Measurements from ENCODE around the gene PRODH2. TPM values are rescaled to one million over a fixed set of nuclear protein-coding genes. Genes with fewer than 3 reads are reported as not detected.

PRODH2 gene
- polyA plus RNA-seq, 1 experiment: not detected

DNA sequence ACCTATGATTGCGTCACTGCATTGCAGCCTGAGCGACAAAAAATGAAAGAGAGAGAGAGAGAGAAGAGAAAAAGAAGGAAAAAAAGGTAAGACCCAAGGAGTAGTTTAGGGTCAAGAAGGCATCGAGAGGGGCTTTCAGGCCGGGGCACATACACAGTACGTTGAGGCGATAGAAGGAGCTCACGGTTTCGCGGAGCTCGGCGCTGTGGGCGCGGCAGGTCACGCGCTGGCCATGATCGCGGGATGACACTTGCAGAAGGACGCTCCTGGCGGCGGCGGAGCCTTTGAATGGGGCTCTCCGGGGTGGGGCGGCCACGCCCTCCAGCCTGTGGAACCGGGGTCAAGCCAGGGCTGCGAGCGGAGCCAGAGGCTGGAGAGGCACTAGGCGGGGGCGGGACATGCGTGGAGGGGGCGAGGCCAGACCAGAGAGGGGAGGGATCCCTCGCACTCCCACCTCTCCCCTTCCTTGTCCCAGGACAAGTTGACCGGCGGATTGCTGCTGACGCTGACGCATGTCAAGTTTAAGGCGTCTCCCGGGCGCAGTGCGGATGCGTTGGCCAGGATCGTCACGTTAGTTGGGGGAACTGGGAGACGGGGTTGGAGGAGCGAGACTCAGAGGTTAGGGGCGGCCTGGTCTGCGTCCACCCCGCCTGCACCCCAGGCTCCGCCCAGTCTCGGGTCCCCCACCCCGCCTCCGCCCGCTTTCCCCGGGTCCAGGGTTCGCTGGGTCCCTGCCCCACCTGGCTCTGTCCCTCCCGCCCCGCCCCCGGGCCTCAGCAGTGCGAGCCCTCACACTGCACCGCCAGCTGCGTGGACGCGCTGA lies 32.8 kb upstream of the PRODH2 start:
- no peak for DNase-seq (ENCODE audit: low read depth)
- ChIA-PET POLR2A (no interaction called here), CTCF (interaction anchor here (1.2 kb wide), 1 partner anchor 34 kb away, joined by 3 read pairs; no protein-coding TSS in a partner anchor)
- peaks cover 19% of the 10 kb centered on the region for H3K27me3 ChIP-seq (ENCODE audit: control insufficient read depth, insufficient read depth, low read length)
- TF ChIP-seq, protein P1, sequence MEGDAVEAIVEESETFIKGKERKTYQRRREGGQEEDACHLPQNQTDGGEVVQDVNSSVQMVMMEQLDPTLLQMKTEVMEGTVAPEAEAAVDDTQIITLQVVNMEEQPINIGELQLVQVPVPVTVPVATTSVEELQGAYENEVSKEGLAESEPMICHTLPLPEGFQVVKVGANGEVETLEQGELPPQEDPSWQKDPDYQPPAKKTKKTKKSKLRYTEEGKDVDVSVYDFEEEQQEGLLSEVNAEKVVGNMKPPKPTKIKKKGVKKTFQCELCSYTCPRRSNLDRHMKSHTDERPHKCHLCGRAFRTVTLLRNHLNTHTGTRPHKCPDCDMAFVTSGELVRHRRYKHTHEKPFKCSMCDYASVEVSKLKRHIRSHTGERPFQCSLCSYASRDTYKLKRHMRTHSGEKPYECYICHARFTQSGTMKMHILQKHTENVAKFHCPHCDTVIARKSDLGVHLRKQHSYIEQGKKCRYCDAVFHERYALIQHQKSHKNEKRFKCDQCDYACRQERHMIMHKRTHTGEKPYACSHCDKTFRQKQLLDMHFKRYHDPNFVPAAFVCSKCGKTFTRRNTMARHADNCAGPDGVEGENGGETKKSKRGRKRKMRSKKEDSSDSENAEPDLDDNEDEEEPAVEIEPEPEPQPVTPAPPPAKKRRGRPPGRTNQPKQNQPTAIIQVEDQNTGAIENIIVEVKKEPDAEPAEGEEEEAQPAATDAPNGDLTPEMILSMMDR (IDR thresholded peaks at IDR 0.05; ENCODE audit: insufficient read depth, low read depth, low read length): no peak
- peak overlapping the region; percentile 21 for H3K4me3 ChIP-seq (ENCODE audit: low read depth, low read length)
- H3K36me3 ChIP-seq (ENCODE audit: control insufficient read depth, insufficient read depth, low read length): no peaks in the 10 kb centered on the region

DNA sequence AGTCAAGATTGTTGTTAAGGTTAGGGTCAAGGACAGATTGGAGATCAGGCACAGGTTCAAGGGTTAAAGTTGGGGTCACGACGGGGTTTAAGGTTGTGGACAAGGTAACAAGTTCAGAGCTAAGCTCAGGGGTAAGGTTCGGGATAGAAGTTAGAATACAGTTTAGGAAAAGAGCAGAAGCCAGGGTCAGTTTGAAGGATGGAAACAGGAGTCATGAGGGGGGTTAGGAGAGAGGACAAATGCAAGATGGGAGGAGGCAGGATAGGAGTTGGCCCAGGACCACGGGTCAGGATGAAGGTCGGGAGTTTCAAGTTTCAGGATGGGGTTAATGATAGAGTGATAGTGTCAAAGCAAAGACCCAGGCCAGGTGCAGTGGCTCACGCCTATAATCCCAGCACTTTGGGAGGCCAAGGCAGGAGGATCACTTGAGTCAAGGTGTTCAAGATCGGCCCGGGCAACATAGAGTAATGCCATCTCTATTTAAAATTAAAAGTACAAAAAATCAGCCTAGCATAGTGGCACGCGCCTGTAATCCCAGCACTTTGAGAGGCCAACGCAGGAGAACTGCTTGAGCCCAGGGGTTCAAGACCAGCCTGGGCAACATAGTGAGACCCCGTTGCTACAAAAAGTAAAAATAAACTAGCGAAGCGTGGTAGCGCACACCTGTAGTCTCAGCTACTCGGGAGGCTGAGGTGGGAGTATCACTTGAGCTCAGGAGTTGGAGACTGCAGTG lies 32.0 kb upstream of the PRODH2 start:
- ChIA-PET CTCF (interaction anchor here (1.2 to 1.3 kb wide), 2 partner anchors 33 to 150 kb away, joined by 3 read pairs; no protein-coding TSS in a partner anchor), POLR2A (no interaction called here)
- no peak overlapping the region for H3K4me3 ChIP-seq (ENCODE audit: low read depth, low read length)

DNA sequence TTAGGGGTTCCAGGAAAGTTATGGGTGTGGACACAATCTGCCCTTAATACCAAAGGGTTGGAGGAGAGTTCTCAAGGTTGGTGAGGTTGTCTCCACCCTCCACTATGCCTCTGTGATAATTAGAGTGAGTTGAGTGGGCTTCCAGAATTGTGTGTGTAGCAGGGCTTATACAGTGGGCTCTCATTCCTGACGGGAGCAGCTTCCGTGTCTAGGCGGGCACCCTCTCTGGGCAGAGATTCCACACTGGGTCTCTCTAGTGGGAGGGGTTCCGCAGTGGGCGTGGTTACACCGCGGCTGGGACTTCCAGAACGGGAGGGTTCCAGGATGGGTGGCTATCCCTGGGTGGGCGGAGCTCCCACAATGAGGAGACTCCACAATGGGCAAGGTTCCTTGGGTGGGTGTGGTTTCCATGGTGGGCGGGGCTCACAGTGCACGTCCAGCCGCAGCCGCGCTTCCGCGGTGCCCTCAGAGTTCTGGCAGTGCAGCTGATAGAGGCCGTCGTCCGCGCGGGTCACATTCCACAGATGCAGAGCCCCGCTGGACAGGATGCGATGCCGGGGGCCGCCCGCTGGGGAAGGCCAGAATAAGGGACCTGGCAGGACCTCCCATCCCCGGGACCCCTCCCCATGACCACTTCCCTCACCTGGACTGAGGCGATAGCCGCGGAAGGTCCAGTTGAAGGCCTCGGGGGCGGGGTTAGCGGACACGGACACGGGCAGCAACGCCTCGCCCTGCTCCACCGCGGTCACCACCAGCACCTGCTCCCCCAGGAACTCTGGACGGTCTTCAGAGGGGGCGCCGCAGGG lies 31.2 kb upstream of the PRODH2 start:
- TF ChIP-seq, protein P1 (IDR thresholded peaks at IDR 0.05; ENCODE audit: insufficient read depth, low read depth, low read length): no peak
- CTCF ChIA-PET: interaction anchor here (1.3 kb wide), 1 partner anchor 150 kb away, joined by 3 read pairs; no protein-coding TSS in a partner anchor
- POLR2A ChIA-PET: no interaction called here

More for the DNA sequence above, 32.0 kb upstream of the PRODH2 start:
- Histone ChIP-seq H3K27me3 (ENCODE audit: control insufficient read depth, insufficient read depth, low read length) (peaks cover 19% of the 10 kb centered on the region), H3K36me3 (ENCODE audit: control insufficient read depth, insufficient read depth, low read length) (no peaks in the 10 kb centered on the region)
- TF ChIP-seq, protein P1 (IDR thresholded peaks at IDR 0.05; ENCODE audit: insufficient read depth, low read depth, low read length): no peak
- DNase-seq (ENCODE audit: low read depth): no peak

DNA sequence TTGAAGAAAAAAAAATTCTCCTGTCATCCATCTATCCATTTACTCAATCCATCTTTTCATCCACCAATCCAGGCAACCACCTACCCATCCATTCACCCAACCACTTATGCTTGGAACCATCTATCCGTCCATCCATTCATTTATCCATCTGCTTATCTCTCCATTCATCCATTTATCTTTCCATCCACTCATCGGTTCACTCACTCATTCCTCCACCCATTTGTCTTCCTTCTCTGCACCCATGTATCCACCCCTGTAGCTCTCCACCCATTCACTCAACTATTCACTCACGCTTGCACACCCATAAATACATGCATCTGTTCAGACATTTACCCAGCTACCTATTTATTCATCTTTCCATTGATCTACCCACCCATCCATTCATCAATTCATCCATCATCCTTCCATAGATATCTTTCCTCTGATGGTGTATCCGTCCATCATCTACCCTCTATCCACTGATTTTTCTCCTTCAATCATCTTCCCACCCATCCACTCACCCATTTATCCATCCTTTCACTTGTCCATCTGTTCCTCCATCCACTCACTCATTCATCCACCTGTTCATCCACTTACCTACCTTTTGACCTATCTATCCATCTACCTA lies 30.1 kb upstream of the PRODH2 start:
- DNase-seq (ENCODE audit: low read depth): no peak
- H3K4me3 ChIP-seq (ENCODE audit: low read depth, low read length): no peak overlapping the region
- ChIA-PET CTCF (no interaction called here), POLR2A (no interaction called here)
- TF ChIP-seq, protein P1 (IDR thresholded peaks at IDR 0.05; ENCODE audit: insufficient read depth, low read depth, low read length): no peak
- H3K27me3 ChIP-seq (ENCODE audit: control insufficient read depth, insufficient read depth, low read length): peaks cover 17% of the 10 kb centered on the region
- no peaks in the 10 kb centered on the region for H3K36me3 ChIP-seq (ENCODE audit: control insufficient read depth, insufficient read depth, low read length)

More for the DNA sequence above, 31.2 kb upstream of the PRODH2 start:
- Histone ChIP-seq H3K27me3 (ENCODE audit: control insufficient read depth, insufficient read depth, low read length) (peaks cover 17% of the 10 kb centered on the region), H3K4me3 (ENCODE audit: low read depth, low read length) (no peak overlapping the region), H3K36me3 (ENCODE audit: control insufficient read depth, insufficient read depth, low read length) (no peaks in the 10 kb centered on the region)
- no peak for DNase-seq (ENCODE audit: low read depth)
